Activated CD4-positive, alpha-beta memory T cell treated with anti-CD3 and anti-CD28 coated beads for 36 hours (primary cell): Measurements from ENCODE around the gene DTD2. TPM values are rescaled to one million over a fixed set of nuclear protein-coding genes. Genes with fewer than 3 reads are reported as not detected.

Source experiments
- CTCF ChIA-PET: fragments of 350-600 bp; sonication (Branson Sonifier 250); formaldehyde crosslinking; loops from one replicate; lab custom pipeline; 2021; ENCODE audit warnings: antibody characterized with exemption, inconsistent platforms; lab: Charles Lee
- POLR2A ChIA-PET: fragments of 350-600 bp; sonication (Branson Sonifier 250); formaldehyde crosslinking; loops from one replicate; lab custom pipeline; 2021; ENCODE audit warnings: antibody characterized with exemption; lab: Charles Lee
- DNase-seq: peaks from one replicate; pipeline ENCODE4 v3.0.0-alpha.2; 2020
- H3K27ac Mint-ChIP-seq: one replicate; pipeline ENCODE4 v1.8.0; 2021; ENCODE audit warnings: mixed read lengths
- H3K27me3 Mint-ChIP-seq: one replicate; pipeline ENCODE4 v1.8.0; 2021; ENCODE audit warnings: mixed read lengths
- H3K36me3 Mint-ChIP-seq: one replicate; pipeline ENCODE4 v1.8.0; 2021; ENCODE audit warnings: mixed read lengths
- H3K4me1 Mint-ChIP-seq: one replicate; pipeline ENCODE4 v1.8.0; 2021; ENCODE audit warnings: low read depth, mixed read lengths
- H3K4me3 Mint-ChIP-seq: one replicate; pipeline ENCODE4 v1.8.0; 2021; ENCODE audit warnings: mild to moderate bottlenecking, mixed read lengths
- H3K9me3 Mint-ChIP-seq: one replicate; pipeline ENCODE4 v1.8.0; 2021; ENCODE audit warnings: mixed read lengths
- intact Hi-C: fragments of 100-400 bp; cut with micrococcal nuclease; formaldehyde crosslinking; loops from one replicate; pipeline ENCODE4 v1.15.1; 2023
- total RNA-seq, 2 experiments: library from RNA; stranded (reverse); gene quantifications; one replicate each; pipeline ENCODE4 v1.2.3, GENCODE V29; 2021

The DTD2 gene
- total RNA-seq = 10 to 100 TPM; 19.1 to 20.2 TPM

DNA sequence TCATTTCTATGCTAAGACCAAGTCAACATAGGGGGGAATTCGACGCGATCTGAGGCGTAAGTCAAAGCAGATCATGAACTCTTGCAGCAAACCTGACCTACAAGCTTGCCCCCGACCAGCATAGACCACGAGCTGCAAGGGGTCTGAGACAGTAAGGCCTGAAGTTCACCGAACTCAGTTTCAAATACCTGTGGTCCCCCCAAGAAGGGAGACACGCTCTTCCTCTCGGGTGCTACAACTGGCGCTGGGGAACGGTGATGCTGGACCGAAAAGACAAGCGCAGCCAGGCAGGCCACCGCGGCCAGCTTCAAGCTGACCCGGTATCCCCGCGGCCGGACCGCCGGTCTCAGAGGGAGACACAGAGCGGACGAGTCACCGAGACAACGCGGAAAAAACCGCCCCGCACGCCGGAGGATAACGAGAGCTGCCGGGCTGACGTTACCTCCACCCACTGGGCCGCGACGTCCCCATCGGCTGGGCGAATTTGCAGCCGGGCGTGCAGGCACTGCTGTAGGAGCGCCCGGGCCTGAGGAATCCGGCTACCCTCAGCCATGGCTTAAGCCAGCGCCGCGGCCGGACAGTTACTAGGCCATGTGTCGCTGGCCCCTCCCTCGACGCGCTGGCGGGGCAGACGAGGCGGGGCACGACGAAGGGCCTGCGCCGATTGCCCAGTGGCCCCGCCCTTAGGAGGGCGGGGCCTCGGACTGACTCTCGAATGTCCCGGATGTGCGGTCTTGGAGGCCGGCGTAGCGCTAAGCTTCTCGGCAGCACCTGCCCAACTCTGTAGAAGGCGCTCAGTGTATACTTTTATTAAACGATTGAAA is at the start of gene DTD2:
DTD2 (minus strand) TSS at position 666 of the 824 bp plus-strand sequence; CDS start at position 553, 113 bp downstream.
- Mint-ChIP-seq H3K27me3 (no peaks in the 10 kb centered on the region), H3K36me3 (peaks cover 4% of the 10 kb centered on the region), H3K9me3 (no peaks in the 10 kb centered on the region), H3K4me3 (peak within 1 kb of the TSS; percentile 95), H3K27ac (peak within 1 kb of the TSS; percentile 79), H3K4me1 (peaks cover 25% of the 10 kb centered on the region)
- intact Hi-C loops = loop anchor here (1.0 to 10.0 kb wide), 8 partner anchors 37 to 746 kb away; partner anchors contain the start of genes ARHGAP5, HEATR5A, NUBPL and RNU6-8
- DNase-seq = peak; percentile 94
- ChIA-PET CTCF (interaction anchor here (1.0 to 1.8 kb wide), 8 partner anchors 13 to 797 kb away, joined by 3 to 9 read pairs (median 6); partner anchors contain the start of genes HEATR5A and HECTD1), POLR2A (interaction anchor here (1.2 to 2.4 kb wide), 3 partner anchors 32 to 249 kb away, joined by 3 to 19 read pairs (median 6); partner anchors contain the start of genes HEATR5A and HECTD1)

DNA sequence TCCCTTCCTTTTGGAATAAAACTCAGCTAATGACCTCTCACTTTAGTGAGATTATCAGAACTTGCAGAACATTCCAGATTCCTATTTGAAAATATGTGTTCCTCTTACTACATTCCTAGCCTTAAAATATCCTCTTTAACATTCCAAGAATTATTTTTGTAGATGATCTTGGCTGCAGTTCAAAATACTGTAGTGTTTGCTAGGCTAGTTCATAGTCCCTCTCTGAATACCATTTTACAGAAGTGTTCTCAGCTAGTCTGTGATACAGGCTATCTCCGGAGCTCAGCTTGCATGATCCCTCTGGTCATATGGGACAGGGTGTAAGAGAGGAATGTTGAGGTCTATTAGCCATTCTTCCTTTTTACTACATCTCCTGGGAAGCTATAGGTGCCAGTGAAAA is 48.1 kb upstream of the DTD2 start:
- no peak overlapping the region for H3K4me3 Mint-ChIP-seq
- no peaks in the 10 kb centered on the region for H3K36me3 Mint-ChIP-seq
- ChIA-PET POLR2A (no interaction called here), CTCF (interaction anchor here (1.4 kb wide), 1 partner anchor 747 kb away, joined by 4 read pairs; no protein-coding TSS in a partner anchor)
- no peak overlapping the region for H3K27ac Mint-ChIP-seq
- H3K4me1 Mint-ChIP-seq = no peaks in the 10 kb centered on the region
- no peaks in the 10 kb centered on the region for H3K9me3 Mint-ChIP-seq
- H3K27me3 Mint-ChIP-seq = no peaks in the 10 kb centered on the region
- DNase-seq = no peak
- intact Hi-C loops = no loop called here

DNA sequence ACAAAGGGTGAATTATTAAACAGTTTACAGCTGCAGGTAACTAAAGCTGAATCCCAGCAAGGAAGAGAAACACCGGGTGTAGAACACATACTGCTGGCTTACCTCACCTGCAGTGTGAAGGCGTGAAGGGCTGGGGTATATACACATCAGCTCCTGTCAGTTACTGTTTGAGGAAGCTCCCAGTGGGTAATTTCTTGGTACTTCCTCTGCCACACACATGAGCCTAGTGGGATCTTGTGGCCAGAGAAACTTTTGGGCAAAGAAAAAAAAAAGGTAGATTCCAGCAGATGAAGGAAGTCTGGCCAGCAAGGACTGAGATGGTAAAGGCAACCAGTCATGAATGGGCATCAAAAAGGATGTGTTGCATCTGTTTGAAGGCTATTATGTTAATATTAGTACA is 44.6 kb upstream of the DTD2 start:
- intact Hi-C loops = no loop called here
- Mint-ChIP-seq H3K4me3 (no peak overlapping the region), H3K4me1 (no peaks in the 10 kb centered on the region), H3K27me3 (peaks cover 1% of the 10 kb centered on the region), H3K27ac (no peak overlapping the region), H3K36me3 (no peaks in the 10 kb centered on the region), H3K9me3 (no peaks in the 10 kb centered on the region)
- ChIA-PET CTCF (interaction anchor here (1.0 to 1.5 kb wide), 2 partner anchors 9 to 428 kb away, joined by 4 to 5 read pairs; no protein-coding TSS in a partner anchor), POLR2A (no interaction called here)
- no peak for DNase-seq

DNA sequence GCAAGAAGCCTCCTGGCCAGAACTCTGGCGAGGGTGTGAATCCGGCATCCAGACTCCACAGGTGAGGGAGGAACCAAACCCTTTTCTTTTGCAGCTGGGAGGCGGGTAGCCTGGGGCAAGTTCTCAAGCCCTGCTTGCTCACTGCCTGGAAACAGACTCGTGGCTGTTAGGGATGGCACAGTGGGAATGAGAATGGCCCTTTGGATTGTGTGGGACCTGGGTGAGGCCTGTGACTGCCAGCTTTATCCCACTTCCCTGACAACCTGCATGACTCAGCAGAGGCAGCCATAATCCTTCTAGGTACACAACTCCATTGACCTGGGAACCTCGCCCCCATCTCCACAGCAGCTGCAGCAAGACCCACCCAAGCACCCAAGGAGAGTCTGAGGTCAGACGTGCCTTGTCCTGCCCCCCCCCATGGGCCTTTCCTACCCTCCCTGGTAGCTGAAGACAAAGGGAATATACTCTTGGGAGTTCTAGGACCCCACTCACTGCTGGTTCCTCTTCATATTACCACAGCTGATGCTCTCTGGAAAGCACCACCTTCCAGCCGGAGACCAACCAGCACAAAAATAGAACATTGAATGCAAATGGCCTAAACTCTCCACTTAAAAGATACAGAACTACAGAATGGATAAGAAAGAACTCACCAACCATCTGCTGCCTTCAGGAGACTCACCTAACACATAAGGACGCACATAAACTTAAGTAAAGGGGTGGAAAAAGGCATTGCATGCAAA is 35.6 kb upstream of the DTD2 start:
- Mint-ChIP-seq H3K27ac (no peak overlapping the region), H3K36me3 (no peaks in the 10 kb centered on the region), H3K9me3 (no peaks in the 10 kb centered on the region), H3K27me3 (peaks cover 9% of the 10 kb centered on the region), H3K4me1 (no peaks in the 10 kb centered on the region), H3K4me3 (no peak overlapping the region)
- DNase-seq = no peak
- CTCF ChIA-PET = interaction anchor here (1.2 kb wide), 1 partner anchor 19 kb away, joined by 4 read pairs; no protein-coding TSS in a partner anchor
- intact Hi-C loops = no loop called here
- POLR2A ChIA-PET = no interaction called here

DNA sequence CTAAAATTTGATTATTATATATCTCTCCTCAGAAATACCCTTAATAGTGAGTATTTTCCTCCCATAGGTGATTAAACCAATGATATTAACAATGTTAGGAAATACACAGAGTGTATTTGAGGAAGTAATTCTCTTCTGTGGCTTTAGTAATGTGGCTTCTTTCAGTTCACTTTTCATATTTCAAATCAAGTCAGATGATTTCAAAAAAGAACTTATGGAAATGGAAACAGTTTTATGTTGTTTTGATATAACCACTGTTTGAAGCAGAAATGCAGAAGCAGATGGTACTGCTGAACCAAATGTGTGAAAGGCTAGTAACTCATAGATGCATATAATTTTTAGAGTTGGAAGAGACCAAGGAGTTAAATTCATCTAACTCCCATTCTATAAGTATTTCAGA is 32.4 kb upstream of the DTD2 start:
- no peak for DNase-seq
- Mint-ChIP-seq H3K27ac (no peak overlapping the region), H3K36me3 (no peaks in the 10 kb centered on the region), H3K4me1 (no peaks in the 10 kb centered on the region), H3K27me3 (peaks cover 3% of the 10 kb centered on the region), H3K4me3 (no peak overlapping the region), H3K9me3 (no peaks in the 10 kb centered on the region)
- CTCF ChIA-PET = no interaction called here
- POLR2A ChIA-PET = no interaction called here
- intact Hi-C loops = no loop called here

DNA sequence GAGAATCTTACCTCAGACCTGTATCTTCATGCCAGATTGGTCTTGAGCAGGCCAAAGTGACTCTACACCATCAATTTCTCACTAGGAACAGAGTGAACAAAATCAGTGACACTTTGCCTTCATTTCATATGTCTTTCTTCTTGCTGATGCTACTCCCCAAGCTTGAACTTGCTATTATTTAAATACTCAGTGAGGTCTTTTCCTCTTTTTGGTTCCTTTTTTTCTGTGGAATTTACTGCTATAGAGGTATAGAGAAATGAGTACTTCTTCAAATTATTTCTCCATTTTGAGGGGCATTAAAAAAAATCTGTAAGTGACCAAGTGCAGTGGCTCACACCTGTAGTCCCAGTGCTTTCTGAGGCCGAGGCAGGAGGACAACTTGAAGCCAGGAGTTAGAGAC is 30.6 kb upstream of the DTD2 start, which contains the start of gene GPR33:
GPR33 (minus strand) TSS at position 154 of the 400 bp plus-strand sequence. CDS start 4,074 bp downstream, outside the sequence.
- CTCF ChIA-PET = no interaction called here
- peaks cover under 1% of the 10 kb centered on the region for H3K27me3 Mint-ChIP-seq
- no peaks in the 10 kb centered on the region for H3K9me3 Mint-ChIP-seq
- POLR2A ChIA-PET = interaction anchor here (0.6 kb wide), 1 partner anchor 964 kb away, joined by 3 read pairs; no protein-coding TSS in a partner anchor
- no peak within 1 kb of the TSS for H3K27ac Mint-ChIP-seq
- no peak for DNase-seq
- no peaks in the 10 kb centered on the region for H3K36me3 Mint-ChIP-seq
- no peaks in the 10 kb centered on the region for H3K4me1 Mint-ChIP-seq
- intact Hi-C loops = no loop called here
- H3K4me3 Mint-ChIP-seq = no peak within 1 kb of the TSS

DNA sequence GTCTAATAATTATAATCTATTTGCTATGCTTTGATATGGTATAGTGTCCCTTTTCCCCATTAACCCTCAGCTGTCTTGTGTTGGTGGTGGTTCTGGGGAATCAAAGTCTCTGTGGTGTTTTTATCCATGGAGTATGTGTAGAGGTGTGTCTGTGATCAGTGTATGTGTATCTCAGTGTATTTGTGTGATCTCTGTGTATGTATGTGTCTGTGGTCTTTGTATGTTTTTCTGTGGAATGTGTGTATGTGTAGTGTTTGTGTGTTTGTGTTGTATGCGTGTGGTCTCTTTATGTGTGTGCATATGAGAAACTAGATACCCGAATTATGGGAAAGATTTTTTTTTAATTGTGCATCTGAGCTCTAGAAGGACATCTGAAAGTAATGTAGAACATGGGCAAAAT is 29.5 kb upstream of the DTD2 start:
- Mint-ChIP-seq H3K4me3 (no peak overlapping the region), H3K9me3 (no peaks in the 10 kb centered on the region), H3K4me1 (no peaks in the 10 kb centered on the region), H3K27me3 (no peaks in the 10 kb centered on the region), H3K36me3 (no peaks in the 10 kb centered on the region), H3K27ac (no peak overlapping the region)
- intact Hi-C loops = no loop called here
- ChIA-PET POLR2A (interaction anchor here (0.6 kb wide), 1 partner anchor 1002 kb away, joined by 3 read pairs; no protein-coding TSS in a partner anchor), CTCF (no interaction called here)
- DNase-seq = no peak

DNA sequence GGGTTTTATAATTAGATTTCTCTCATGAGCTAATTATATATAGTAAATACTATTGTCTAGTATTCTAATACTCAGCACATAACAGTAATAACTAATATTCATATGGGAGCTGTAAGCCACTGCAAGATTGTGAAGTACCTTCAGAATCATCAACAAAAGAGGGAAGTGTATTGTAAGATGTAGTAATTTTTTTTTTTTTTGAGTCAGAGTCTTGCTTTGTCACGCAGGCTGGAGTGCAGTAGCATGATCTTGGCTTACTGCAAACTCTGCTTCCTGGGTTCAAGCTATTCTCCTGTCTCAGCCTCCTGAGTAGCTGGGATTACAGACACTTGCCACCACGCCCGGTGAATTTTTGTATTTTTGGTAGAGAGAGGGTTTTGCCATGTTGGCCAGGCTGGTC is 27.4 kb upstream of the DTD2 start:
- ChIA-PET POLR2A (no interaction called here), CTCF (no interaction called here)
- H3K27me3 Mint-ChIP-seq = peaks cover 7% of the 10 kb centered on the region
- H3K36me3 Mint-ChIP-seq = no peaks in the 10 kb centered on the region
- intact Hi-C loops = no loop called here
- H3K4me1 Mint-ChIP-seq = no peaks in the 10 kb centered on the region
- no peaks in the 10 kb centered on the region for H3K9me3 Mint-ChIP-seq
- no peak for DNase-seq
- no peak overlapping the region for H3K27ac Mint-ChIP-seq
- H3K4me3 Mint-ChIP-seq = no peak overlapping the region

DNA sequence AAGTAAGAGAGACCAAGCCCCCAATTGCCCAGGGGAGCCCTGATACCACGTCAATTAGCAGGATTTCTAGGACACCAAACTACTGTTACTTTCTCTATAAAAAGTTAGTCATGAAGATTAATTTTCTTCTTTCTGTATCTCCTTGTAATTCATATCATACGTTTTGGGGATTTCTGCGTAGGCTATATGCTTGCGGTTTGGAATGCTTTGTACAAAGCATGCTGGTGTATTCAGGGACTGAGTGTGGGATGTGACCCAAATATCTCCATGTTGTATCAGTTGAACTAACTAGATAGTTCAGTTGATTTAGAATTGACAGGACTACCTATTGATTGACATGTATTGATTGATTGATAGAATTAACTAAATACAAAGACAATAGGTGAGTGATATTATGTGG is 22.9 kb upstream of the DTD2 start:
- no peak overlapping the region for H3K4me3 Mint-ChIP-seq
- H3K27me3 Mint-ChIP-seq = peaks cover 9% of the 10 kb centered on the region
- no peaks in the 10 kb centered on the region for H3K36me3 Mint-ChIP-seq
- intact Hi-C loops = no loop called here
- no peaks in the 10 kb centered on the region for H3K9me3 Mint-ChIP-seq
- H3K27ac Mint-ChIP-seq = no peak overlapping the region
- ChIA-PET POLR2A (no interaction called here), CTCF (no interaction called here)
- no peak for DNase-seq
- H3K4me1 Mint-ChIP-seq = no peaks in the 10 kb centered on the region

DNA sequence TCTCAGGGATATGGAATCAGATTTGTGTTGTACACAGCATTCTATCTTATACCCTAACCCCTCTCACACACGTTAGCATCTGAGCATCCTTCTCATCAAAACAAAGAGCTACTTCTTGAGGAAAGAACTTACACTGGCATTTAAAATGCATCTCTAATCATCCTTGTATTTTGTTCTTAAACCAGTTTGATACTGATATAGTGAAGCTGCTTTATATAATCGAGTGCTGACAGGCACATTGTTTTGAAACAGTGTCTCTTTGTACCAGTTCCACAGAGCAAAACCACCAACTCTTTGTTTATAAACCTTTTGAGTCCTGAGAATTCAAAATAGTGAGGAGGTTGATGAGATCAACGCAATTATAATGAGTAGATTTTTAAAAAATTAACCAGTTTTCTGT is 21.7 kb upstream of the DTD2 start:
- H3K27me3 Mint-ChIP-seq = peaks cover 9% of the 10 kb centered on the region
- no peaks in the 10 kb centered on the region for H3K9me3 Mint-ChIP-seq
- DNase-seq = no peak
- no peaks in the 10 kb centered on the region for H3K4me1 Mint-ChIP-seq
- H3K36me3 Mint-ChIP-seq = no peaks in the 10 kb centered on the region
- intact Hi-C loops = no loop called here
- POLR2A ChIA-PET = no interaction called here
- CTCF ChIA-PET = no interaction called here
- H3K4me3 Mint-ChIP-seq = no peak overlapping the region
- no peak overlapping the region for H3K27ac Mint-ChIP-seq

DNA sequence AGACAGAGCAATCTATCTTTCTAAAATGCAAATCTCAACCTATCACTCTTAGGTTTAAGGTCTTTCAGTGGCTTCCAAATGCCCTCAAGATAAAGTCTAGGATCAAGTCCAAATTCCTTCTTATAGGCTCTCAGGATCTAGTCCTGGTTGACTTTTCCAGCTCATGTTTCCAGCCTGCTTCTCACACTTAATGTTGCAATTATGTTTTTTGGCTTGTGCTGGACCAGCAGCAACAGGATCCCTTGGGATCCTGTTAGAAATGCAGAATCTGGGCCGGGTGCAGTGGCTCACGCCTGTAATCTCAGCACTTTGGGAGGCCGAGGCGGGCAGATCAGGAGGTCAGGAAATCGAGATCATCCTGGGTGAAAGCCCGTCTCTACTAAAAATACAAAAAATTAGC is 19.9 kb upstream of the DTD2 start:
- ChIA-PET POLR2A (no interaction called here), CTCF (no interaction called here)
- peaks cover 9% of the 10 kb centered on the region for H3K27me3 Mint-ChIP-seq

More for the DNA sequence above, 19.9 kb upstream of the DTD2 start:
- intact Hi-C loops = no loop called here
- no peaks in the 10 kb centered on the region for H3K4me1 Mint-ChIP-seq
- DNase-seq = no peak
- no peak overlapping the region for H3K27ac Mint-ChIP-seq
- no peak overlapping the region for H3K4me3 Mint-ChIP-seq
- H3K36me3 Mint-ChIP-seq = no peaks in the 10 kb centered on the region
- no peaks in the 10 kb centered on the region for H3K9me3 Mint-ChIP-seq
